Kidney epithelial cell (primary cell): ENCODE data around the gene HEXD. TPM values are rescaled to one million over a fixed set of nuclear protein-coding genes. Genes with fewer than 3 reads are reported as not detected.
A peak's percentile ranks its signal among the peaks of the same experiment; 100 is the strongest.
"Not testable (repeated sequence)": the region's sequence is repeated elsewhere in the genome, so short reads cannot be mapped to it uniquely, and the experiment has no call there.

ENCODE experiments used
- DNase-seq: peaks from one replicate; pipeline ENCODE4 v3.0.0-alpha.2; 2010; ENCODE audit warnings: low read depth
- H3K27me3 ChIP-seq: 2 replicates; pipeline ENCODE4 v1.6.0; 2011; ENCODE audit warnings: low read length; ENCODE audit not compliant: control insufficient read depth, insufficient read depth
- H3K36me3 ChIP-seq: 2 replicates; pipeline ENCODE4 v1.5.1; 2011; ENCODE audit warnings: low read length; ENCODE audit not compliant: control insufficient read depth, insufficient read depth
- H3K4me3 ChIP-seq: 2 replicates; pipeline ENCODE4 v1.5.1; 2011; ENCODE audit warnings: low read depth, mild to moderate bottlenecking, control low read depth, low read length
- total RNA-seq: library from RNA; depleted of rRNA; stranded (reverse); fragments of >200 nt; gene quantifications from 2 replicates; pipeline ENCODE4 v1.2.3, GENCODE V29; 2015
- TF ChIP-seq, protein P1 (sequence below): IDR thresholded peaks from 2 replicates; pipeline ENCODE4 v1.5.1; 2011; ENCODE audit warnings: mild to moderate bottlenecking, moderate library complexity, low read length, control low read depth, inconsistent platforms; ENCODE audit not compliant: insufficient read depth, poor library complexity, severe bottlenecking

HEXD gene
- total RNA-seq, 1 donor from 2014 or later = 18.5 TPM

DNA sequence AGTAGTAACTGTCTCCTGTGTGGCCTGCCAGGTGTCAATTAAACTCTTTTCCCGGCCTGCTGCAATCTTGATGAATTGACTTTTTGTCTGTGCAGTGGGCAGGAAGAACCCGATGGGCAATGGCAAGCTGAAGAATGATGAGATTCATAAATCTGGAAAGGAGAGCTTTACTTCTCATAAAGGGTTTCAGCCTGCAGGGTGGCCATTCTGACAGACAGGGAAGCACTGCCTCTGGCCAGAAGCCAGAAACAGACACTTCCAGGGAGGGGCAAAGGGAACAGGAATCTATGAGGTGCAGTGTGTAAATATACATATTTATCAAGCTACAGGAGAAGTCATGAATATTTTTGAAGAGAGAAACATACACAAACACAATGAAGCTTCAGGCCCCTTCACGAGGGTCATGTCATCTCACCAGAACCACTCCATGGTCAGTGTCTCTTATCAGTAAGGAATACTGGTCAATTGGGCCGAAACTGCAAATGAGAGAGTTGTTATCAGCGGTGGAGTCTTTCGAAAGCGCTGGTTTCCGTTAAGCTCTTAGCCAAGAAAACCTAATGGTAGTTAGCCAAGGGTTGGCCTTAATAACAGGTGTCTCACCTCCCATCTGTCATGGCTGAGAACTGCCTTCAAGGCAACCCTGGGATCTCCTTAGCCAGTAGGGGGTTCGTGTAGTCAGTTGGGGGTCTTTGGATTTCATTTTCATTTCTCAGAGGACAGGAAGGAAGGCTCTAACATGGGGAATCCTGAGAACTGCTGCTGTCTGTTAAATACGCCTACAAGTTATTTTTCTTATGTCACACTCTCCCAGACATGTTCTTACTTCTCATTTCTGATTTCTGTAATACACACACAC, 39.2 kb downstream of the HEXD start:
- TF ChIP-seq, protein P1, sequence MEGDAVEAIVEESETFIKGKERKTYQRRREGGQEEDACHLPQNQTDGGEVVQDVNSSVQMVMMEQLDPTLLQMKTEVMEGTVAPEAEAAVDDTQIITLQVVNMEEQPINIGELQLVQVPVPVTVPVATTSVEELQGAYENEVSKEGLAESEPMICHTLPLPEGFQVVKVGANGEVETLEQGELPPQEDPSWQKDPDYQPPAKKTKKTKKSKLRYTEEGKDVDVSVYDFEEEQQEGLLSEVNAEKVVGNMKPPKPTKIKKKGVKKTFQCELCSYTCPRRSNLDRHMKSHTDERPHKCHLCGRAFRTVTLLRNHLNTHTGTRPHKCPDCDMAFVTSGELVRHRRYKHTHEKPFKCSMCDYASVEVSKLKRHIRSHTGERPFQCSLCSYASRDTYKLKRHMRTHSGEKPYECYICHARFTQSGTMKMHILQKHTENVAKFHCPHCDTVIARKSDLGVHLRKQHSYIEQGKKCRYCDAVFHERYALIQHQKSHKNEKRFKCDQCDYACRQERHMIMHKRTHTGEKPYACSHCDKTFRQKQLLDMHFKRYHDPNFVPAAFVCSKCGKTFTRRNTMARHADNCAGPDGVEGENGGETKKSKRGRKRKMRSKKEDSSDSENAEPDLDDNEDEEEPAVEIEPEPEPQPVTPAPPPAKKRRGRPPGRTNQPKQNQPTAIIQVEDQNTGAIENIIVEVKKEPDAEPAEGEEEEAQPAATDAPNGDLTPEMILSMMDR = no peak
- DNase-seq = no peak

DNA sequence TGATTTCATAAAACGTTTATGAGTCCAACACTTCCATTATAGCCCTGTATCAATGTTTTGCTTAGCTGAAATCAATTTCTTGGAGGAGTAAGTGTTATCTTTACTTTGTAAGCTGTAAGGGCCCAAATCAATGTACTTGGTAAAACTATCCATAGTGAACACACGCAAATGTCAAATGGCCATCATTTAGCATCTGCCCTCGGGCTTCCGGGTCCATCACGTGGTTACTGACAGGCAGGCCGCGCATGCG, 39.7 kb downstream of the HEXD start:
- Histone ChIP-seq H3K27me3 (no peaks in the 10 kb centered on the region), H3K4me3 (peak overlapping the region; percentile 56), H3K36me3 (no peaks in the 10 kb centered on the region)
- TF ChIP-seq, protein P1 = no peak
- peak; percentile 67 for DNase-seq

More for the DNA sequence above, 39.2 kb downstream of the HEXD start:
- Histone ChIP-seq H3K27me3 (no peaks in the 10 kb centered on the region), H3K4me3 (peak overlapping the region; percentile 56), H3K36me3 (no peaks in the 10 kb centered on the region)

DNA sequence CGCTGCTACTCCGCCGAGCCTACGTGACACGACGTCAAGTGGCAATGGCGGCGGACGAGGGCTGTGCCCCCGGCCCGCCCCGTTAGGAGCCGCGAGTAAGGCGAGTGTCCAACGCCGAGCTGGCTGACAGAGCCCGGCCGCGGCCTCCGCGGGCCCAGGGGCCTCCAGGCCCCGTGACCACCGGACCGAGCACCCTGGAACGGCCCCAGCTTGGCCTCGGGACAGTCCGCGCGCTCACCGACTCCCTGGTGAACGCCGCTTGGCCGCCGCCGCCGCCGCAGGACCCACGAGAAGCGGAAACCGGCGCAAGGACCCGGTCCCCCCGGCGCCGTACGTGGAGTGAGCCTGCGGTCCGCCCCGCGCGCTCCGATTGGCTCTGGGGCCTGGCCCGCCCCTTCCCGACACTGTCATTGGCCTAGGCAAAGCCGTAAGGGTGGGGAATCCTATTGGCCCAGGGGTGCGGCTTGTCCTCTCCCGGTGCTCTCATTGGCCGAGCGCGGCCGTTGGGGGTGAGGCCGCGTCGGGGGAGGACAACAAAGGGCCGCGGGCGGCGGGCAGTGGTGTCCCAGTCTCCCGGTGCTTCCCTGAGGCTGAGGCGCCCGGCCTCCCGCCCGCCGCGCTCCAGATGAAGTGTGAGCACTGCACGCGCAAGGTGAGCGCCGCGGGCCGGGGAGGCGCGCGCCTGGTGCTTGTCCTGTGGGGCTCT, 40.2 kb downstream of the HEXD start, which contains the start of gene NARF:
NARF (plus strand) TSS at position 563 of the 706 bp plus-strand sequence; CDS start at position 626, 63 bp downstream.
- no peaks in the 10 kb centered on the region for H3K36me3 ChIP-seq
- TF ChIP-seq, protein P1 = no peak
- H3K4me3 ChIP-seq = peak within 1 kb of the TSS; percentile 91
- no peaks in the 10 kb centered on the region for H3K27me3 ChIP-seq
- peak; percentile 87 for DNase-seq

DNA sequence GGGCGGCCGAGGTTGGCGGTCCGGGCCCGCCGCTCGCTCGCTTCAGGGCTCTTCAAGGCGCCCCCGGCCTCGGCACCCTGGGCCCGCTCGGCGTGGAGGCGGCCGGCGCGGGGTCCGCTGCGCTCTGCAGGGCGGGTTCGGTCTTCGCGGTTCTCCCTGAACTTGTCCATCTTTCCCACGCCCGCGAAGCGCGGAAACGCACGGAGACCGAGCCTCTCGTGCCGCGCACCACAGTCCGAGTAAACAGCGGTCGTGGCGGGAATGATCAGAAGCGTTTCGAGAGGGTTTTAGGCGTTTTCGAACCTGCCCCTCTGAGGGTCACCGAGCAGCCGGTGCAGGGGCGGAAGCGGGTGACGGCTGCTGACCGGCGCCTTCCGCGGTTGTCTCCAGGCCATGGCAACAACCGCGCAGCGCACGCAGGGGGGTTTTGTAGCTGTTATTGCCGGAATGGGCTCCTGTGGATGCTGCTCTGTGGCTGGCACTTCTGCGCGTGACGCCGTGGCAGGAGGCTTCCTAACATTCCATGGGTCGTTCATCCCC, 40.8 kb downstream of the HEXD start:
- TF ChIP-seq, protein P1 = no peak
- H3K4me3 ChIP-seq = peak overlapping the region; percentile 91
- H3K27me3 ChIP-seq = no peaks in the 10 kb centered on the region
- no peak for DNase-seq
- peaks cover 2% of the 10 kb centered on the region for H3K36me3 ChIP-seq

DNA sequence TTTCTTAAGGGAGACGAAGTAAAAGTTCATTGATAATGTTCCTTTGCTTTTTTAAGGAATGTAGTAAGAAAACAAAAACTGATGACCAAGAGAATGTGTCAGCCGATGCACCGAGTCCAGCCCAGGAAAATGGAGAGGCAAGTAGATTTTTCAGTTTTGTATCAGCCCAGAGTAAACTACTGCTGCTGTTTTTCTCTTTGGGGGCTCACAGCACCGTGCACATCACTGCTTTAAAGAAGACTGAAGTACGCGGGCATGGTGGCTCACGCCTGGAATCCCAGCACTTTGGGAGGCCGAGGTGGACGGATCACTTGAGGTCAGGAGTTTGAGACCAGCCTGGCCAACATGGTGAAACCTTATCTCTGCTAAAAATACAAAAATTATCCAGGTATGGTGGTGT, 41.8 kb downstream of the HEXD start:
- H3K4me3 ChIP-seq = not testable (repeated sequence)

DNA sequence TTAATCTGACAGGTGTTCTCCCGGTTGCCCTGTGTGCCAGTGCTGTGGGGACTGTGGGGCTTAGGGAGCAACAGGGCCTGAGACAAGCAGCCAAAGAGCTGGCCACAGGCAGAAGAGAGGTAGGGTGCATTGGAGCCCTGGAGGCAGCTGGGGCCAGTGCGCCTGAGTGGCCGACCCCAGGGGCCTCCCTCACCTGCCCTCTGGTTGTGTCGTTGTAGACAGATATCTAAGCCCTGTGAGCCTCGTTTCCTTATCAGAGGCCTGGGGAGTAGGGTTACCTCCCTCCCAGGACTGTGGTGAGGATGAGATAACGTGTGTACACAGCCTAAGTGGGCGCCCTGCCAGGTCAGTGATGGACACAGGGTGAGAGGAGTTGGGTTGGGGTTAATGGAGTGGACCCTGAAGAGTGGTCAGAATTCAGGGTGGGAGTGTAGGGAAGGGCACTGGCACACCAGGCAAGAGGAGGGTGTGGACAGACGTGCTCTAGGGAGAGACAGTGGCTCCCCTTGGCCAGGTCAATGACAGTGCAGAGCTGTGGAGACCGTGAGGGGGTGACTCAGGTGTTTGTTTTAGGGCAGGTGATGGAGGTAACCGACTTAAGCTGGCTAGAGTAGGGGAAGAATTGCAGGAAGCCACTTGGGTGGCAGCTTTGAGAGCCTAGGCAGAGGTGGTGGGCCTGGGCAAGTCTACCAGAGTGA, 43.8 kb downstream of the HEXD start:
- TF ChIP-seq, protein P1 = no peak
- Histone ChIP-seq H3K27me3 (no peaks in the 10 kb centered on the region), H3K4me3 (no peak overlapping the region), H3K36me3 (peaks cover 4% of the 10 kb centered on the region)
- no peak for DNase-seq

More for the DNA sequence above, 41.8 kb downstream of the HEXD start:
- not testable (repeated sequence) for DNase-seq, H3K36me3 ChIP-seq, H3K27me3 ChIP-seq
